OCI-LY7 (cell line): ENCODE measurements around the gene RSPH4A.

Experiments used
- EZH2phosphoT487 ChIP-seq: fragments of 200-600 bp; sonication (generic); IDR thresholded peaks from 2 replicates; pipeline ENCODE4 v1.6.1; 2018; ENCODE audit warnings: low read depth, borderline replicate concordance, mild to moderate bottlenecking, mixed run types, antibody characterized with exemption, low read length, moderate library complexity, mixed read lengths
- TF ChIP-seq, protein P1 (sequence below): fragments of 200-600 bp; sonication (generic); conservative IDR thresholded peaks from 2 replicates; pipeline ENCODE4 v1.5.1; 2014; ENCODE audit warnings: mild to moderate bottlenecking, antibody characterized with exemption, low read length, moderate library complexity, mixed read lengths

DNA sequence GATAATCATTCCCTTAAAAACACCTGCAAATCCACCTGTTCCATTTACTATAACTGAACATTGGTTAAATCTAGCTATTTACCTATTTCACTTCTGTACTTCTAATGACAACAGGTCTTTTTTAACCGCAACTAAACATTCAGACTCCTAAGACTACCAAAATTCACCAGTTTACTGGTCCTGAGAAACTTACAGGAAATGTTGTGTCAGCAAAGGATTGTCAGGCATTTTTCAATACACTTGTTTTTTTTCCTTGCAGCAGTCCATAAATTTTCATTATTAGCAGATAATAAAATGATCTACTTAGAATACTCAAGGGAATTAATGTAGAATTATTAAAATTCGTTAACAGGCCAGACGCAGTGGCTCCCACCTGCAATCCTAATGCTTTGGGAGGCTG is 47.0 kb downstream of the RSPH4A start:
- TF ChIP-seq, protein P1, sequence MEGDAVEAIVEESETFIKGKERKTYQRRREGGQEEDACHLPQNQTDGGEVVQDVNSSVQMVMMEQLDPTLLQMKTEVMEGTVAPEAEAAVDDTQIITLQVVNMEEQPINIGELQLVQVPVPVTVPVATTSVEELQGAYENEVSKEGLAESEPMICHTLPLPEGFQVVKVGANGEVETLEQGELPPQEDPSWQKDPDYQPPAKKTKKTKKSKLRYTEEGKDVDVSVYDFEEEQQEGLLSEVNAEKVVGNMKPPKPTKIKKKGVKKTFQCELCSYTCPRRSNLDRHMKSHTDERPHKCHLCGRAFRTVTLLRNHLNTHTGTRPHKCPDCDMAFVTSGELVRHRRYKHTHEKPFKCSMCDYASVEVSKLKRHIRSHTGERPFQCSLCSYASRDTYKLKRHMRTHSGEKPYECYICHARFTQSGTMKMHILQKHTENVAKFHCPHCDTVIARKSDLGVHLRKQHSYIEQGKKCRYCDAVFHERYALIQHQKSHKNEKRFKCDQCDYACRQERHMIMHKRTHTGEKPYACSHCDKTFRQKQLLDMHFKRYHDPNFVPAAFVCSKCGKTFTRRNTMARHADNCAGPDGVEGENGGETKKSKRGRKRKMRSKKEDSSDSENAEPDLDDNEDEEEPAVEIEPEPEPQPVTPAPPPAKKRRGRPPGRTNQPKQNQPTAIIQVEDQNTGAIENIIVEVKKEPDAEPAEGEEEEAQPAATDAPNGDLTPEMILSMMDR: no peak
- no peak for TF ChIP-seq EZH2phosphoT487
